Suprapubic skin (tissue), 4 donors: ENCODE results near the gene HOXC10. TPM values are rescaled to one million over a fixed set of nuclear protein-coding genes. Genes with fewer than 3 reads are reported as not detected.

Experiments
- DNase-seq, 2 donors: peaks; one replicate each; pipeline ENCODE4 v3.0.0-alpha.2; 2019; ENCODE audit warnings: low spot score in 2 of 2
- H3K27ac ChIP-seq: fragments of 200-600 bp; sonication (generic); one replicate; pipeline ENCODE4 v1.5.1; 2019
- H3K27me3 ChIP-seq: fragments of 200-600 bp; sonication (generic); one replicate; pipeline ENCODE4 v1.5.1; 2019
- H3K36me3 ChIP-seq: fragments of 200-600 bp; sonication (generic); one replicate; pipeline ENCODE4 v1.5.1; 2019
- H3K4me1 ChIP-seq: fragments of 200-600 bp; sonication (generic); one replicate; pipeline ENCODE4 v1.5.1; 2019
- H3K4me3 ChIP-seq: fragments of 200-600 bp; sonication (generic); one replicate; pipeline ENCODE4 v1.5.1; 2019; ENCODE audit warnings: mild to moderate bottlenecking
- H3K9me3 ChIP-seq: fragments of 200-600 bp; sonication (generic); one replicate; pipeline ENCODE4 v1.5.1; 2019
- CTCF ChIP-seq, 2 donors: fragments of 200-600 bp in 1 of 2; fragments of 450-650 bp in 1 of 2; sonication (generic) in 1 of 2; IDR thresholded peaks; one replicate each; pipeline ENCODE4 v1.5.1; 2016 to 2019; ENCODE audit warnings: antibody characterized with exemption in 2 of 2, mild to moderate bottlenecking in 1 of 2, moderate library complexity in 1 of 2
- EP300 ChIP-seq: sonication (generic); formaldehyde crosslinking; IDR thresholded peaks from one replicate; pipeline ENCODE4 v1.6.1; 2017; ENCODE audit warnings: antibody characterized with exemption
- POLR2A ChIP-seq, 2 donors: fragments of 450-650 bp; IDR thresholded peaks; one replicate each; pipeline ENCODE4 v1.6.1; 2017; ENCODE audit warnings: antibody characterized with exemption in 2 of 2, mild to moderate bottlenecking in 2 of 2, moderate library complexity in 2 of 2
- POLR2AphosphoS5 ChIP-seq, 3 donors: sonication (generic); formaldehyde crosslinking; IDR thresholded peaks; one replicate each; pipeline ENCODE4 v1.6.1; 2017; ENCODE audit warnings: antibody characterized with exemption in 3 of 3
- WGBS: methylation state at CpG from one replicate; pipeline ENCODE4 v1.1.5; 2018; 5-methylcytosine and 5-hydroxymethylcytosine counted together
- total RNA-seq, 4 donors: library from RNA; depleted of rRNA; stranded (reverse); fragments of >200 nt; gene quantifications; one replicate each; pipeline ENCODE4 v1.1.0, GENCODE V29; 2016

Gene HOXC10
- total RNA-seq, 4 donors from 2014 or later: 8.8 to 24.7 (median 13.3) TPM

- Histone ChIP-seq H3K4me3 (peak overlapping the region; percentile 49), H3K36me3 (no peaks in the 10 kb centered on the region), H3K4me1 (peaks cover 81% of the 10 kb centered on the region), H3K27ac (peak overlapping the region; percentile 98), H3K27me3 (peaks cover 41% of the 10 kb centered on the region), H3K9me3 (no peaks in the 10 kb centered on the region)
- TF ChIP-seq POLR2AphosphoS5 (IDR thresholded peaks at IDR 0.05) (no peak), EP300 (no peak), POLR2A (IDR thresholded peaks at IDR 0.05) (no peak), CTCF (IDR thresholded peaks at IDR 0.05) (no peak)
- no peak for DNase-seq
- 64% methylated on average over 45 of the region's 46 CpGs for WGBS
Observed at GRCh38 chr12:54030889-54031471, 46.0 kb downstream of the HOXC10 start.

- Histone ChIP-seq H3K4me3 (peak overlapping the region; percentile 49), H3K27me3 (peaks cover 38% of the 10 kb centered on the region), H3K4me1 (peaks cover 81% of the 10 kb centered on the region), H3K36me3 (no peaks in the 10 kb centered on the region), H3K27ac (peak overlapping the region; percentile 98), H3K9me3 (no peaks in the 10 kb centered on the region)
- WGBS: 74% methylated on average over 16 of the region's 16 CpGs
- DNase-seq: peak in 1 of 2 donors; percentile 78
- TF ChIP-seq POLR2A (IDR thresholded peaks at IDR 0.05) (no peak), POLR2AphosphoS5 (IDR thresholded peaks at IDR 0.05) (no peak), CTCF (IDR thresholded peaks at IDR 0.05) (no peak), EP300 (no peak)
Observed at GRCh38 chr12:54031480-54031879, 46.5 kb downstream of the HOXC10 start.

GRCh38 chr12:54032086-54032619 is 47.2 kb downstream of the HOXC10 start:
- DNase-seq: no peak
- H3K9me3 ChIP-seq: no peaks in the 10 kb centered on the region
- peaks cover 81% of the 10 kb centered on the region for H3K4me1 ChIP-seq
- H3K4me3 ChIP-seq: no peak overlapping the region
- H3K27me3 ChIP-seq: peaks cover 38% of the 10 kb centered on the region
- no peaks in the 10 kb centered on the region for H3K36me3 ChIP-seq
- WGBS: 45% methylated on average over 6 of the region's 6 CpGs
- TF ChIP-seq POLR2A (IDR thresholded peaks at IDR 0.05) (no peak), CTCF (IDR thresholded peaks at IDR 0.05) (no peak), EP300 (no peak), POLR2AphosphoS5 (IDR thresholded peaks at IDR 0.05) (no peak)
- peak overlapping the region; percentile 98 for H3K27ac ChIP-seq

GRCh38 chr12:54032627-54033100 is 47.7 kb downstream of the HOXC10 start, which contains the start of gene HOXC5:
TSS of gene HOXC5 (plus strand) at chr12:54033050. CDS start at chr12:54033123, 73 bp downstream.
- Histone ChIP-seq H3K36me3 (no peaks in the 10 kb centered on the region), H3K9me3 (no peaks in the 10 kb centered on the region), H3K4me3 (peak within 1 kb of the TSS; percentile 51), H3K4me1 (peaks cover 81% of the 10 kb centered on the region), H3K27ac (peak within 1 kb of the TSS; percentile 98), H3K27me3 (peaks cover 38% of the 10 kb centered on the region)
- DNase-seq: peak in 1 of 2 donors; percentile 88
- TF ChIP-seq EP300 (no peak), CTCF (IDR thresholded peaks at IDR 0.05) (peak; percentile 93 to 99)
- 1% methylated on average over 12 of the region's 12 CpGs for WGBS

GRCh38 chr12:54033106-54033979 is 48.4 kb downstream of the HOXC10 start:
- peak overlapping the region; percentile 51 for H3K4me3 ChIP-seq
- peaks cover 38% of the 10 kb centered on the region for H3K27me3 ChIP-seq
- TF ChIP-seq EP300 (no peak), POLR2A (IDR thresholded peaks at IDR 0.05) (no peak), CTCF (IDR thresholded peaks at IDR 0.05) (no peak), POLR2AphosphoS5 (IDR thresholded peaks at IDR 0.05) (no peak)
- 1% methylated on average over 39 of the region's 61 CpGs for WGBS
- H3K4me1 ChIP-seq: peaks cover 83% of the 10 kb centered on the region
- peak overlapping the region; percentile 47 for H3K27ac ChIP-seq
- no peaks in the 10 kb centered on the region for H3K36me3 ChIP-seq
- H3K9me3 ChIP-seq: no peaks in the 10 kb centered on the region
- peak in 1 of 2 donors; percentile 84 for DNase-seq
